OCI-LY7 (cell line): ENCODE results near the gene PIEZO2. TPM values are rescaled to one million over a fixed set of nuclear protein-coding genes. Genes with fewer than 3 reads are reported as not detected.

Experiments
- BruUV-seq: library from RNA; stranded (reverse); fragments of 400-500 nt; replicated peaks from 2 replicates; lab custom pipeline; 2021; lab: Mats Ljungman, UMichigan
- CTCF ChIA-PET: fragments of 300-600 bp; sonication (Branson Sonifier 250); formaldehyde crosslinking; loops from one replicate; lab custom pipeline; 2022; ENCODE audit warnings: antibody characterized with exemption; ENCODE audit not compliant: unreplicated experiment; lab: Charles Lee
- POLR2A ChIA-PET: fragments of 300-600 bp; sonication (Branson Sonifier 250); formaldehyde crosslinking; loops from one replicate; lab custom pipeline; 2022; ENCODE audit warnings: antibody characterized with exemption; lab: Charles Lee
- DNase-seq: peaks from one replicate; pipeline ENCODE4 v3.0.0-alpha.2; 2015; ENCODE audit warnings: low spot score
- H2AFZ ChIP-seq: fragments of 200-600 bp; sonication (generic), shearing (Covaris generic); 2 replicates; pipeline ENCODE4 v1.6.1; 2014; ENCODE audit warnings: mild to moderate bottlenecking, antibody characterized with exemption, low read length, moderate library complexity
- H3K27ac ChIP-seq: fragments of 200-600 bp; sonication (generic); 2 replicates; pipeline ENCODE4 v1.5.1; 2014; ENCODE audit warnings: mixed run types, low read depth, mild to moderate bottlenecking, moderate library complexity, low read length, inconsistent platforms; ENCODE audit not compliant: poor library complexity, severe bottlenecking
- H3K36me3 ChIP-seq: fragments of 200-600 bp; sonication (generic); 2 replicates; pipeline ENCODE4 v1.6.1; 2014; ENCODE audit warnings: mild to moderate bottlenecking, antibody characterized with exemption, low read length, moderate library complexity, mixed read lengths; ENCODE audit not compliant: insufficient read depth
- H3K4me1 ChIP-seq: fragments of 200-600 bp; sonication (generic); 2 replicates; pipeline ENCODE4 v1.5.1; 2014; ENCODE audit warnings: mild to moderate bottlenecking, low read length; ENCODE audit not compliant: insufficient read depth, poor library complexity, severe bottlenecking
- H3K4me2 ChIP-seq: fragments of 200-600 bp; sonication (generic); 2 replicates; pipeline ENCODE4 v1.6.1; 2014; ENCODE audit warnings: mild to moderate bottlenecking, low read length
- H3K4me3 ChIP-seq: fragments of 200-600 bp; sonication (generic); 2 replicates; pipeline ENCODE4 v1.5.1; 2014; ENCODE audit warnings: mild to moderate bottlenecking, low read depth, low read length; ENCODE audit not compliant: poor library complexity, severe bottlenecking
- H3K79me2 ChIP-seq: fragments of 200-600 bp; sonication (generic); 2 replicates; pipeline ENCODE4 v1.6.1; 2016; ENCODE audit warnings: low read depth, mild to moderate bottlenecking, low read length, moderate library complexity, mixed read lengths; ENCODE audit not compliant: insufficient read depth
- H3K9me2 ChIP-seq: fragments of 200-600 bp; sonication (generic); 2 replicates; pipeline ENCODE4 v1.6.1; 2016; ENCODE audit warnings: mild to moderate bottlenecking, low read length, mixed read lengths; ENCODE audit not compliant: insufficient read depth
- H3K9me3 ChIP-seq: fragments of 200-600 bp; sonication (generic); 2 replicates; pipeline ENCODE4 v1.6.1; 2014; ENCODE audit warnings: mild to moderate bottlenecking, mixed run types, low read length, mixed read lengths
- H4K20me1 ChIP-seq: fragments of 200-600 bp; sonication (generic); 2 replicates; pipeline ENCODE4 v1.6.1; 2014; ENCODE audit warnings: mild to moderate bottlenecking, antibody characterized with exemption, low read length, moderate library complexity, mixed read lengths; ENCODE audit not compliant: insufficient read depth
- CTCF ChIP-seq: fragments of 200-600 bp; sonication (generic); conservative IDR thresholded peaks from 2 replicates; pipeline ENCODE4 v1.5.1; 2014; ENCODE audit warnings: mild to moderate bottlenecking, antibody characterized with exemption, low read length, moderate library complexity, mixed read lengths
- EZH2phosphoT487 ChIP-seq: fragments of 200-600 bp; sonication (generic); IDR thresholded peaks from 2 replicates; pipeline ENCODE4 v1.6.1; 2018; ENCODE audit warnings: low read depth, borderline replicate concordance, mild to moderate bottlenecking, mixed run types, antibody characterized with exemption, low read length, moderate library complexity, mixed read lengths
- intact Hi-C: fragments of 100-400 bp; cut with micrococcal nuclease; formaldehyde crosslinking; loops from one replicate; pipeline ENCODE4 v1.10.0; 2022; ENCODE audit not compliant: unreplicated experiment
- total RNA-seq, 2 experiments: library from RNA; depleted of rRNA in 1 of 2; stranded (reverse); fragments of >200 nt in 1 of 2; shearing (Covaris generic) in 1 of 2; gene quantifications; 2 replicates each; pipeline ENCODE4 v1.2.3, GENCODE V29; 2014 to 2022

PIEZO2 gene
- total RNA-seq, 2 experiments from 2014 or later: 0.95 to 3.3 TPM

- intact Hi-C loops: no loop called here
- Histone ChIP-seq H3K9me3 (no peaks in the 10 kb centered on the region), H3K79me2 (no peaks in the 10 kb centered on the region), H4K20me1 (no peaks in the 10 kb centered on the region), H3K4me3 (peak overlapping the region; percentile 6), H2AFZ (peak overlapping the region; percentile 56; the same call in 1 of the 2 replicates), H3K9me2 (no peaks in the 10 kb centered on the region), H3K4me2 (peak overlapping the region; percentile 46), H3K4me1 (peaks cover 41% of the 10 kb centered on the region), H3K27ac (no peak overlapping the region), H3K36me3 (no peaks in the 10 kb centered on the region)
- BruUV-seq: no TSS peak
- TF ChIP-seq CTCF (no peak), EZH2phosphoT487 (no peak)
- DNase-seq: peak; percentile 58
- CTCF ChIA-PET: no interaction called here
- POLR2A ChIA-PET: interaction anchor here (0.6 to 2.1 kb wide), 4 partner anchors 10 to 122 kb away, joined by 3 to 11 read pairs (median 4); no protein-coding TSS in a partner anchor
Observed at GRCh38 chr18:10898417-10898974, 250.9 kb downstream of the PIEZO2 start.

DNA sequence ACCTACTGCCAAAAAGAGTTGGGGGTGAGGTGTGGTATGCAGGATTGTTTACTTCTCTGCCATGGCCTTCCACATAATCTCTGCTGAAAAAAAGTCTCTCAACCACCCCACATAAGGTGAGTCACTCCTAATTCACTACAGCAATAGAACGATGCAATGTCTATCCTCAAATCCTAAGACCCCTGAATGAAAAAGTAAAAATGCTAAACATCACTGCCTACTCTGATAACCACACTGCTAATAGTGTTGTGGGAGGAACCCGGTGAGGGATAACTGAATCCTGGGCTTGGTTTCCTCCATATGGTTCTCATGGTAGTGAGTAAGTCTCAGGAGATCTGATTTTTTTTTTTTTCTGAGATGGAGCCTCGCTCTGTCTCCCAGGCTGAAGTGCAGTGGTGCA lies 252.5 kb downstream of the PIEZO2 start:
- no peaks in the 10 kb centered on the region for H3K79me2 ChIP-seq
- no TSS peak for BruUV-seq
- no peaks in the 10 kb centered on the region for H4K20me1 ChIP-seq
- ChIA-PET POLR2A (no interaction called here), CTCF (no interaction called here)
- H3K4me3 ChIP-seq: no peak overlapping the region
- H2AFZ ChIP-seq: no peak overlapping the region
- H3K27ac ChIP-seq: no peak overlapping the region
- H3K36me3 ChIP-seq: no peaks in the 10 kb centered on the region
- H3K4me1 ChIP-seq: peaks cover 52% of the 10 kb centered on the region
- no peak for DNase-seq
- no peak overlapping the region for H3K4me2 ChIP-seq
- TF ChIP-seq CTCF (no peak), EZH2phosphoT487 (no peak)
- no peaks in the 10 kb centered on the region for H3K9me3 ChIP-seq
- H3K9me2 ChIP-seq: no peaks in the 10 kb centered on the region
- intact Hi-C loops: no loop called here

GRCh38 chr18:10895976-10896375 lies 253.4 kb downstream of the PIEZO2 start:
- no peaks in the 10 kb centered on the region for H4K20me1 ChIP-seq
- intact Hi-C loops: no loop called here
- POLR2A ChIA-PET: no interaction called here
- no peaks in the 10 kb centered on the region for H3K79me2 ChIP-seq
- H3K9me3 ChIP-seq: no peaks in the 10 kb centered on the region
- no peak overlapping the region for H3K27ac ChIP-seq
- no peak overlapping the region for H3K4me3 ChIP-seq
- DNase-seq: no peak
- no peaks in the 10 kb centered on the region for H3K36me3 ChIP-seq
- CTCF ChIA-PET: no interaction called here
- no TSS peak for BruUV-seq
- H3K9me2 ChIP-seq: no peaks in the 10 kb centered on the region
- TF ChIP-seq EZH2phosphoT487 (no peak), CTCF (no peak)
- H2AFZ ChIP-seq: no peak overlapping the region
- peaks cover 48% of the 10 kb centered on the region for H3K4me1 ChIP-seq
- no peak overlapping the region for H3K4me2 ChIP-seq
